Measurements from ENCODE around the gene RPL31. TPM values are rescaled to one million over a fixed set of nuclear protein-coding genes. Genes with fewer than 3 reads are reported as not detected.

The RPL31 gene
- total RNA-seq, 2 experiments from 2014 or later: 1,356 to 1,364 TPM

DNA sequence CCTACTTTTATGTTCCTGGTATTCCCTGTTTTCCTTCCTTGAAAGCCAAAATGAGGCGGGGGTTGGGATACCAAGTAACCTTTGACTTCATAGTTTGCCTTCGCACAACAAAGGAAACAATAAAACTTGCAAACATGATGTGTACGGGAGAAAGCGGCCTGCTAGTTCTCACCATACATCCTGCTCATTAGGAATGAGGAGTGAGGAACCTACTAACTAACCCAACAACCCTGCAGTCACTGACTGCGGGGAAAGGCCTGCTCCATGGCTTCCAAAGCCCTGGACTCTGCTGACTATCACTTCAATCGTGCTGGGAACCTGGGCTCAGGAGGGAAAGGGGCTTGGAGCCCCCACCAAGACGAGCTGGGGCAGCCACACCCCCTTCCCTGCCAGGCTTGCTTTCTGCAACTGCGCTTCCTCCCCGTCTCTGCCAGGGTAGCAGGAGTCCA, 24.2 kb downstream of the RPL31 start:
- no peaks in the 10 kb centered on the region for H3K9me3 Mint-ChIP-seq
- no peaks in the 10 kb centered on the region for H3K4me1 Mint-ChIP-seq
- no peaks in the 10 kb centered on the region for H3K36me3 Mint-ChIP-seq (ENCODE audit: low read depth)
- no peak for DNase-seq
- CTCF ChIA-PET: interaction anchor here (1.1 to 1.3 kb wide), 2 partner anchors 14 kb away, joined by 3 to 4 read pairs; no protein-coding TSS in a partner anchor
- H3K4me3 Mint-ChIP-seq: no peak overlapping the region
- H3K27ac Mint-ChIP-seq: no peak overlapping the region
- POLR2A ChIA-PET: no interaction called here
- no peaks in the 10 kb centered on the region for H3K27me3 Mint-ChIP-seq

DNA sequence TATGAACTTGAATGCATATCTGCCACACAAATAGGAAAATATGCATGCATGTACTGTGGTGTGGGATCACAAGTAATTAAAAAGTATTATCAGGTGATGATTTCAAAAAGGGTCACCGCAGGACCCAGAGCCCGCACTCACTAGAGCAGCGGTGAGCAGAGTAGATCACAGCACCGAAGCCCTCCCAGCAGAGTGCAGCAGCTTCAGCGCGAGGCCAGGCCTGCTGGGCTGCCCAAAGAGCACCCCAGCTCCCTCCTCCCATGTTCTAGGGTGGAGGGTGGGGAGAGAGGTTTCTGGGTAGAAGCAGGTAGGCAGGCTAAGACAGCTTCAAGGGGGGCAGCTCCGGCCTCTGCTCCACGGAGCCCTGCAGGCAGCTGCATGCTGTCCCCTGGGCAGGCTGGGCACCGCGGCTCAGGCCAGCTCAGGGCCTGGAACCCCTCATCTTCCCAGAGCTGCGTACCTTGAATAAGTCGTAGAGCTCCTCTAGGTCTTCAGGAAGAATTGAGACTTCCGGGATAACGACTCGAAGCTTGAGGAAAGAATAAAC, 24.9 kb downstream of the RPL31 start:
- H3K36me3 Mint-ChIP-seq (ENCODE audit: low read depth): no peaks in the 10 kb centered on the region
- ChIA-PET POLR2A (interaction anchor here (0.7 kb wide), 1 partner anchor 25 kb away, joined by 3 read pairs; the partner anchor contains the start of gene RPL31), CTCF (interaction anchor here (0.6 to 1.3 kb wide), 4 partner anchors 13 to 162 kb away, joined by 3 to 4 read pairs (median 4); no protein-coding TSS in a partner anchor)
- H3K4me3 Mint-ChIP-seq: no peak overlapping the region
- no peaks in the 10 kb centered on the region for H3K4me1 Mint-ChIP-seq
- no peak overlapping the region for H3K27ac Mint-ChIP-seq
- DNase-seq: no peak
- H3K27me3 Mint-ChIP-seq: no peaks in the 10 kb centered on the region
- no peaks in the 10 kb centered on the region for H3K9me3 Mint-ChIP-seq

DNA sequence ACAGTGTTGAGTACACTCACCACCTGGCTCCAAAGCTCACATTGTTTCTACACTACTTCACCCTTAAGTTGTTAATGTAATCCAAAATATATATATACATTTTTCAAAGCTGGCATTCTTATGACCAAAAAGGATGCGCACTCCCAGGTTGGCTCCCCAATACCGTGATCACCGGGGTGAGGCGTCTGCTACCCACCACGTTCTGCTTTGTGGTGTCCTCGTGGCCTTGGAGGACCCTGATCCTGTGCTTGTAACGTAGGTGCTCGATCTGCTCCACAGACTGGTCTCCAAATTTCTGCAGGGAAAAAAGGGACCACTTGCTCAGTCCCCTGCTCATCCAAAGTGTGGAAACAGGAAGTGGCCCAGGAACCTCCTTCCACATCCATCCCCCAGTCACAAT, 25.8 kb downstream of the RPL31 start:
- Mint-ChIP-seq H3K36me3 (ENCODE audit: low read depth) (no peaks in the 10 kb centered on the region), H3K4me1 (no peaks in the 10 kb centered on the region)
- POLR2A ChIA-PET: interaction anchor here (0.7 kb wide), 1 partner anchor 26 kb away, joined by 3 read pairs; the partner anchor contains the start of gene RPL31

DNA sequence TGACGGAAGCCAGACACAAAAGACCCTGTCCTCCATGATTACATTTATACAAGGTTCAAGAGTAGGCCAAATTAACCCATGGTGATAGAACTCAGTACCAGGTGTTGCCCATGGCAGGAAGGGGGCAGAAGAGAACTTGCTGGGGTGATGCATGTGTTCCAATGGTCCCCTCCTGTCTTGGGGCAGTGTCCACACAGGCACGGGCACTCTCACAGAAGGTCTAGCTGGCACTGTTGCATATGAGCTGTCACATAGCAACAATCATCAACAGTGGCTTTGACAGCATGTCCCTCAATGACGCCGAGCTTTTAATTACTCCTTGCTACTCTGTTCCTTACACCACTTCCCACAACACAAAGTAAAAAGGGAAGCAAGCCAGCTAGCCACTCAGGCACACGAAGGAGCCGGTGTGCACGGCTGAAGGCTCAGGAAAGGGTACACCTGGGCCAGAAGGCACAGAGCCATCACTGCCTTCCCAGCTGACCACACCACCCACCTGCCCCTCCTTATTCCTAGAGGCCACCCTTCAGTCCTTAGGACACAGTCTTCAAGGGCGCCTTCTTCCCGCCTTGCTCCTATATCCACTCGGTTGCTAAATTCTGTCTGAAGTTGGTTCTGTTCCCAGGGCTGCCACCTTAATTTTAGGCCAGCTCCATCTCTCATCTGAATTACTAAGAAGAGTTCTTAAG, 28.9 kb downstream of the RPL31 start:
- H3K27me3 Mint-ChIP-seq: no peaks in the 10 kb centered on the region
- CTCF ChIA-PET: no interaction called here

More for the DNA sequence above, 25.8 kb downstream of the RPL31 start:
- H3K27me3 Mint-ChIP-seq: no peaks in the 10 kb centered on the region
- H3K9me3 Mint-ChIP-seq: no peaks in the 10 kb centered on the region
- no peak overlapping the region for H3K4me3 Mint-ChIP-seq
- DNase-seq: no peak
- no peak overlapping the region for H3K27ac Mint-ChIP-seq
- CTCF ChIA-PET: interaction anchor here (0.6 to 1.3 kb wide), 3 partner anchors 12 to 161 kb away, joined by 3 to 4 read pairs (median 3); no protein-coding TSS in a partner anchor

DNA sequence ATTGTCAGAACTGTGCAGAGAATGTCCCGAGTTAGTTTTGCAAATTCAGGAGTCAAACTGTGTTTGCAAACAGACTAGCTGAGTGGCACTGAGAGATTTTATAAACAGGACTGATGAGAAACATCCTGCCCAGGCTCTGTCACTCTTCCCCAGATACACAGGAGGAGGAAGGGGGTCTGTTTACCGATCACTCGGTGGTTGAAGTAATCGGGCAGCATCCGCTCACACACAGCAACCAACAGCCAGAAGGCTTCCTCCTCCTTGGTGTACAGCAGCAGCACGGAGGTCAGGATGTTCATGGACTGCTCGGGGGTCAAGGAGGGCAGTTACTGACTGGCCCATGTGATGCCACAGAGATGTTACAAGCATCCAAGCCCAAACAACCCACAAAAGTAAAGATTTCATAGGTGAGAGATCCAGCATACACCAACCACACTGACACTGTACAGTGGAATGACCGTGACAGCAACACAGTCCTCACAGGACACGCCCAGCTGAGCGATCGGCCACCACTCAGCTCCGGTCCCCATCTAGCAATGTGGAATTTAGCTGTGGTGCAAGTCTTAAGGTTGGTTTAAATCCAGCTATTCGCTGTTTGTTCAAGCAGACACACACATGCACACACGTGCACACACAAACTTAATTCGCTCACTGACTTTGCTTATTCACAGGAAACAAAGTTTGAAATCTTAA, 30.1 kb downstream of the RPL31 start:
- no peak for DNase-seq
- Mint-ChIP-seq H3K9me3 (no peaks in the 10 kb centered on the region), H3K27me3 (no peaks in the 10 kb centered on the region), H3K4me1 (no peaks in the 10 kb centered on the region), H3K4me3 (no peak overlapping the region), H3K27ac (no peak overlapping the region), H3K36me3 (ENCODE audit: low read depth) (no peaks in the 10 kb centered on the region)
- POLR2A ChIA-PET: interaction anchor here (2.6 kb wide), 1 partner anchor 30 kb away, joined by 10 read pairs; the partner anchor contains the start of gene RPL31
- CTCF ChIA-PET: interaction anchor here (1.2 kb wide), 1 partner anchor 173 kb away, joined by 3 read pairs; no protein-coding TSS in a partner anchor

More for the DNA sequence above, 28.9 kb downstream of the RPL31 start:
- Mint-ChIP-seq H3K27ac (no peak overlapping the region), H3K9me3 (no peaks in the 10 kb centered on the region), H3K4me3 (no peak overlapping the region), H3K4me1 (no peaks in the 10 kb centered on the region), H3K36me3 (ENCODE audit: low read depth) (no peaks in the 10 kb centered on the region)
- POLR2A ChIA-PET: interaction anchor here (2.6 kb wide), 1 partner anchor 29 kb away, joined by 10 read pairs; the partner anchor contains the start of gene RPL31
- no peak for DNase-seq

DNA sequence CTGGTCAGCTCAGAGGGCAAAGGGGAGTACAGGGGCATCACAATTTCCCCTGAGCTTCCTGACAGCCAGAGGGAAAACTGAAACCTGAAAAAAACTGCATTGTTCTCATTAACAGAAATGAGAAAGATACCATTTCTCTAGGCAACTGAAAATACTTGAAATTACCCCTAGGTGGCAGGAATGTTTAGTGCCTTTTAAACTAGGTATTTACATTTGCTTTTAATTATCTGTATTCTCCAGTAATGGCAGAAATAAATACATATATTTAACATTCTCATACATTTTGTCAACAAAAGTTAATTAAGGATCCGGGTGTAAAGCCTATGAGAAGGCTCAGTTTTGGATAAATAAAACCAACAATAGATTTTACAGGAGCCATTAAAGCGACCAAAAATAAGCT, 34.5 kb downstream of the RPL31 start:
- CTCF ChIA-PET: interaction anchor here (0.6 to 1.5 kb wide), 5 partner anchors 20 to 227 kb away, joined by 3 to 13 read pairs (median 3); no protein-coding TSS in a partner anchor
- peaks cover 3% of the 10 kb centered on the region for H3K27me3 Mint-ChIP-seq
- no peak overlapping the region for H3K4me3 Mint-ChIP-seq
- POLR2A ChIA-PET: no interaction called here
- no peaks in the 10 kb centered on the region for H3K36me3 Mint-ChIP-seq (ENCODE audit: low read depth)
- H3K9me3 Mint-ChIP-seq: no peaks in the 10 kb centered on the region
- no peaks in the 10 kb centered on the region for H3K4me1 Mint-ChIP-seq
- no peak for DNase-seq
- H3K27ac Mint-ChIP-seq: no peak overlapping the region

DNA sequence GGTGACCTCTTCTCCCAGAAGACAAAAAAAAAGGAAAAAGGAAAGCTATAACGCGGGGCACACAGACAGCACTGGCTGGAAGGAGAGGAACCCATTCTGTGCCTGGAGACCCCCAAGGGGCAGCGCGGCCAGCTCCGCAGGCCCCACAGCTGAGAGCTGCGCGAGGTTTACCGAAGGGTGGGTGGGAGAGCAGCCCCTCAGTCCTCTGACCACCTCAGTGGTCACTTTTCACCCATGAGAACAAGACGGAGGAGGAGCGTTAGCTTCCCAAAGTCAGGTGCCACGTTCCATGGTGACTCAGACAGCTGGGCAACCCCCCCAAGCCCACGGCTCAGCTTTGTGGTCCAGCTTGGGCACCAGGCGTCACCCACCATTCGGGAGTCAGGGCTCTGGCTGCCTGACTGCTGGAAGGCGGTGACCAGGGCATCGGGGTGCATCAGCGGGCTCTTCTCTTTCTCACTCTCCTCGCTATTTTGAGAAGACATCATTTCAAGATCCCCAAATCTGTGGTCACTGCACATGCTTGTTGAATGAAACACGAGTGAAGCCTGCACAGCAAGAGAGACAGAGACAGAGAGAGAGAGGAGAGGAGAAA, 35.2 kb downstream of the RPL31 start:
- H3K9me3 Mint-ChIP-seq: no peaks in the 10 kb centered on the region
- no peak overlapping the region for H3K4me3 Mint-ChIP-seq
- peaks cover 3% of the 10 kb centered on the region for H3K27me3 Mint-ChIP-seq
- no peaks in the 10 kb centered on the region for H3K4me1 Mint-ChIP-seq
- ChIA-PET POLR2A (no interaction called here), CTCF (interaction anchor here (0.6 to 1.5 kb wide), 5 partner anchors 19 to 226 kb away, joined by 3 to 13 read pairs (median 3); no protein-coding TSS in a partner anchor)
- no peak for DNase-seq
- no peak overlapping the region for H3K27ac Mint-ChIP-seq
- H3K36me3 Mint-ChIP-seq (ENCODE audit: low read depth): no peaks in the 10 kb centered on the region

DNA sequence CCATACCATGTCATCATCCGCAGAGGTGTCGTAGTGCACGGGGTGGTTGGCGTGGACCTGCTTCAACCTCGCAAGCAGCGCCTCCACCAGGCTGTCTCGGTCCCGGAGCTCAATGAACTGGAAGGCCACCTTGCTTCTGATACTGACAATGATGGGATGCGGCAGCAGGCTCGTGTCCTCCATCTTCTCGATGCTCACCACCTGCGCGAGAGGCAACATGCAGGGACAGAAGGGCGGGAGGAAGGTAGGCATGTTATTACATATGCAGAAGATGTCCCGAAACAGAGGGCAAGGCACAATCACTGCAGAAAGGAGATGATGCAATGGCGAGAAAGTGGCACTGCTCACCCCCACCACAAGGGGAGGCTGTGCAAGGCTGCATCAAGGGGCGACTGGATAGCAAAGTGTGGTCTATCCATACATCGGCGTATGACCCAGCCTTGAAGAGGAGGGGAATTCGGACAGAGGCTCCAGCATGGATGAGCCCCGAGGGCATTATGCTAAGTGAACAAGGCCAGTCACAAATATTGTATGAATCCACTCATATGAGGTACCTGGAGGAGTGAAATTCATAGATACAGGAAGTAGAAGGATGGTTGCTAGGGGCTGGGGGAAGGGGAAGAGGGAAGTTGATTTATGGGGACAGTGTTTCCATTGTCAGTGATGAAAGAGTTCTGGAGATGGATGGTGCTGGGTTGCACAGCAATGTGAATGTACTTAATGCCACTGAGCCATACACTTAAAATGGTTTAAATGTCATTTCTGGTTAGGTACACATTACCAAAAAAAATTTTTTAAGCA, 36.6 kb downstream of the RPL31 start:
- Mint-ChIP-seq H3K27me3 (peaks cover 3% of the 10 kb centered on the region), H3K4me1 (no peaks in the 10 kb centered on the region), H3K4me3 (no peak overlapping the region), H3K36me3 (ENCODE audit: low read depth) (no peaks in the 10 kb centered on the region), H3K27ac (no peak overlapping the region), H3K9me3 (no peaks in the 10 kb centered on the region)
- POLR2A ChIA-PET: no interaction called here
- DNase-seq: peak; percentile 23
- CTCF ChIA-PET: interaction anchor here (0.7 kb wide), 1 partner anchor 9 kb away, joined by 3 read pairs; no protein-coding TSS in a partner anchor

DNA sequence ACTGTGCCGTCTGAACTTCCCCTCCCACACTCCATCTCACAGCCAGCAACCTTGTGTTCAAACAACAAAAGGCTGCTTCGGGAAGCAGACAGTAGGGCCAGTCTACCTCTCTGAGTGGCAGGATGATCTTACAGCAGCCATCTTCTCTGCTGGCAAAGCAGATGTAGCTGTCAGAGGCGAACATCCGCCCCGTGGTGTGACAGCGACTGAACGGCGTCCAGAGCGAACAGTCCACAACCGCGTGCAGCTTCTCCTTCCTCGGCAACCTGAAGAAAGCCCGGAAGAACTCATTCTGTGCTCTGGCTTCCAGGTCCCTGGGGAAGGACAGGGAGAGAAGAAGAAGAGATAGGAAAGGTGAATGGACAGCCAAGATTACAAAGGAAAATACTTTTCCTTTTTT, 38.0 kb downstream of the RPL31 start:
- no peaks in the 10 kb centered on the region for H3K4me1 Mint-ChIP-seq
- H3K9me3 Mint-ChIP-seq: no peaks in the 10 kb centered on the region
- peaks cover 5% of the 10 kb centered on the region for H3K27me3 Mint-ChIP-seq
- no peak overlapping the region for H3K4me3 Mint-ChIP-seq
- no peak overlapping the region for H3K27ac Mint-ChIP-seq
- ChIA-PET CTCF (interaction anchor here (1.1 to 1.6 kb wide), 2 partner anchors 13 to 165 kb away, joined by 3 to 5 read pairs; no protein-coding TSS in a partner anchor), POLR2A (no interaction called here)
- no peaks in the 10 kb centered on the region for H3K36me3 Mint-ChIP-seq (ENCODE audit: low read depth)
- no peak for DNase-seq

DNA sequence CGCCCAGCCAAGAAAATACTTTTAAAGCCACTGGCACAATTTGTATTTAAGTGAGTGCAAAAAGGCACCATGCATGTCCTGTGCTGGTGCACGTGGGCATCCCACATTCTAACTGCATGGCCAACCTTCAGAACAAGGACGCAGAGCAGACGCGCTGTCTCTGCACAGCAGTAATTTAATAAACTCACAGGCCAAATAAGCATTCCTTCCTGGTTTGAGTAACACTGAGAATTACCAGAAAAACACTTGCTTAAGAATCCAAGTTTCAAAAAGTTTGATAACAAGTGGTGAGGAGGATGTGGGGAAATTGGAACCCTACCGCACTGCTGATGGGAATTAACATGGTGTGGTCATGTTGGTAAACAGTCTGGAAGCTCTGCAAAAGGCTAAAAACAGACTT, 38.7 kb downstream of the RPL31 start:
- no peaks in the 10 kb centered on the region for H3K4me1 Mint-ChIP-seq
- H3K27ac Mint-ChIP-seq: no peak overlapping the region
- H3K36me3 Mint-ChIP-seq (ENCODE audit: low read depth): no peaks in the 10 kb centered on the region
- no peak for DNase-seq
- no peaks in the 10 kb centered on the region for H3K9me3 Mint-ChIP-seq
- H3K4me3 Mint-ChIP-seq: no peak overlapping the region
- POLR2A ChIA-PET: no interaction called here
- H3K27me3 Mint-ChIP-seq: peaks cover 5% of the 10 kb centered on the region
- CTCF ChIA-PET: interaction anchor here (1.6 kb wide), 1 partner anchor 164 kb away, joined by 5 read pairs; no protein-coding TSS in a partner anchor

DNA sequence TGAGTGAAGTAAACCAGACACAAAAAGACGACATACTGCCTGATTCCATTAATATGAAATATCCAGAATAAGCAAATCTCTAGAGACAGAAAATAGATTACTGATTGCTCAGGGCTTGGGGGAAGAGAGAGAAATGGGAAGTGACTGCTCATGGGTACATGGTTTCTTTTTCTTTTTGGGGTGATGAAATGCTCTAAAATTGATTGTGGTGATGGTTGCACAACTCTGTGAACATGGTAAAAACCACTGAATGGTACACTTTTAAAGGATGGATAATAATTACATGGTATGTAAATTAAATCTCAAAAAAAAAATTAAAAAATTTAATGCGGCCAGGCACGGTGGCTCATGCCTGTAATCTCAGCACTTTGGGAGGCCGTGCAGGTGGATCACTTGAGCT, 39.3 kb downstream of the RPL31 start:
- Mint-ChIP-seq H3K27ac (no peak overlapping the region), H3K4me3 (no peak overlapping the region), H3K36me3 (ENCODE audit: low read depth) (no peaks in the 10 kb centered on the region), H3K4me1 (no peaks in the 10 kb centered on the region), H3K9me3 (no peaks in the 10 kb centered on the region), H3K27me3 (peaks cover 5% of the 10 kb centered on the region)
- no peak for DNase-seq
- POLR2A ChIA-PET: no interaction called here
- CTCF ChIA-PET: no interaction called here

DNA sequence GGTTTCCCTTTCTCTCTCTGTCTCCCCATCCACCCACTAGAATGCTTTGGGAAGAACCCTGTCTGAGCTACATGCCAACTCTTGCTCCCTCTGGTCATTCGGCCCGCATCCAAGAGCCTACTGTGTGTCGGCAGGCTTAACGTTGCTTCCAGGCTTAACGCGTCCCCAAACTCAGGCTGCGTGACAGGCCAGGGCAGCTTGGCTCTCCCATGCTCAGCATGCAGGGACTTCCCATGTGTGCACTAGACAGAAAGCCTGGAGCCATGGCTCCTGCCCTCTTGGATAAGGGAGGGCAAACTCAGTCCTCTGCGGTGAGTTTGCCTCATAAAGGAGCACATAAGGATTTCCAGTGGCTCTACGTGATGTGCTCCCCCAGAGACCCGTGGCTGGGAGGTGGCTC, 43.2 kb downstream of the RPL31 start:
- Mint-ChIP-seq H3K27me3 (peaks cover 5% of the 10 kb centered on the region), H3K4me1 (no peaks in the 10 kb centered on the region), H3K4me3 (no peak overlapping the region), H3K36me3 (ENCODE audit: low read depth) (no peaks in the 10 kb centered on the region), H3K27ac (no peak overlapping the region), H3K9me3 (no peaks in the 10 kb centered on the region)
- ChIA-PET CTCF (interaction anchor here (1.8 kb wide), 1 partner anchor 160 kb away, joined by 5 read pairs; no protein-coding TSS in a partner anchor), POLR2A (no interaction called here)
- DNase-seq: no peak
